ENCODE results near the gene ASCL3. TPM values are rescaled to one million over a fixed set of nuclear protein-coding genes. Genes with fewer than 3 reads are reported as not detected.
A peak's percentile ranks its signal among the peaks of the same experiment; 100 is the strongest.

ASCL3 gene
- total RNA-seq, 4 donors from 2014 or later, result not detected

DNA sequence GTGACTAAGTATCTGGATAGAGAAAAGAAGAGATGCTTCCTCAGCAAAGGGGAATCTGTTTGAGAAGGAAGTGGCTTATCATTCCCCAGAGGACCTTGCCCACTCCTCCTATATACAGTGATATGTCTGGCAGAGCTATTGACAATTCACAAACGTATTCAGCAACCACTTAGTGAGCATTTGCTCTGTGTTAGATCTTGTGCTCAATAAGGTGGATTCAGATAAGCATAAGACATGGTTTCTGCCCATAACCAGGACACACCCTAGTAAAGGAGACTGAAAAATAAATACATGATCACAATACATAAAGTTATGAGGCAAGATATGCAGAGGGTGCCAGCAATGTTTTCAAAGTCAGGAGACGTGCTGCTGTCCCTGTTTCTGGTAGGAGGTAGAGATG lies 20.0 kb upstream of the ASCL3 start:
- Histone ChIP-seq H3K36me3 (no peaks in the 10 kb centered on the region), H3K4me1 (peaks cover 0 to 6% of the 10 kb centered on the region in 2 donors), H3K27ac (peak overlapping the region; percentile 91 to 93), H3K4me3 (no peak overlapping the region), H3K9me3 (no peaks in the 10 kb centered on the region), H3K27me3 (no peaks in the 10 kb centered on the region)
- no peak for TF ChIP-seq POLR2A (IDR thresholded peaks at IDR 0.05)
- TF ChIP-seq, protein P1, sequence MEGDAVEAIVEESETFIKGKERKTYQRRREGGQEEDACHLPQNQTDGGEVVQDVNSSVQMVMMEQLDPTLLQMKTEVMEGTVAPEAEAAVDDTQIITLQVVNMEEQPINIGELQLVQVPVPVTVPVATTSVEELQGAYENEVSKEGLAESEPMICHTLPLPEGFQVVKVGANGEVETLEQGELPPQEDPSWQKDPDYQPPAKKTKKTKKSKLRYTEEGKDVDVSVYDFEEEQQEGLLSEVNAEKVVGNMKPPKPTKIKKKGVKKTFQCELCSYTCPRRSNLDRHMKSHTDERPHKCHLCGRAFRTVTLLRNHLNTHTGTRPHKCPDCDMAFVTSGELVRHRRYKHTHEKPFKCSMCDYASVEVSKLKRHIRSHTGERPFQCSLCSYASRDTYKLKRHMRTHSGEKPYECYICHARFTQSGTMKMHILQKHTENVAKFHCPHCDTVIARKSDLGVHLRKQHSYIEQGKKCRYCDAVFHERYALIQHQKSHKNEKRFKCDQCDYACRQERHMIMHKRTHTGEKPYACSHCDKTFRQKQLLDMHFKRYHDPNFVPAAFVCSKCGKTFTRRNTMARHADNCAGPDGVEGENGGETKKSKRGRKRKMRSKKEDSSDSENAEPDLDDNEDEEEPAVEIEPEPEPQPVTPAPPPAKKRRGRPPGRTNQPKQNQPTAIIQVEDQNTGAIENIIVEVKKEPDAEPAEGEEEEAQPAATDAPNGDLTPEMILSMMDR (IDR thresholded peaks at IDR 0.05), result no peak
- intact Hi-C loops (cut with DNase I; ENCODE audit: low total_unique reads), result no loop called here
- no peak for DNase-seq

DNA sequence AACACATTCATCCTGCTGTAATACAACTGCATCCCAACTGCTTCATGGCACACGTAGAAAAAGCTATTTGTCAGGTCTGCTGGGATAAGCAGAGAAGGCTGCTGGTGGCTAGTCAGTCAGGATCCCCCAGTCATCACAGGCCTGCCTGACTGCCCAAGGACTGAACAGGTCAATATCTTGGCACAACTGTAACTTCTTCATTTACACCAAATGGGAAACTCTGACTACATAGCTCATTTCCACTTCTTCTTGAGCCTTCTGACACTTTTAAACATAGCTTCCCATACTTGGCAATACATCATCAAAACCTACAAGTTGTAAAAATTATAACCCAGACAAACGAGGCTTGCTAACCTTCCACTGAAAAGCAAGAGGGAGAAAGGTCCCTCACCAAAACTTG lies 18.6 kb upstream of the ASCL3 start:
- TF ChIP-seq POLR2A (IDR thresholded peaks at IDR 0.05), result no peak
- TF ChIP-seq, protein P1 (IDR thresholded peaks at IDR 0.05), result no peak
- no peak for DNase-seq
- Histone ChIP-seq H3K27ac (no peak overlapping the region), H3K4me1 (peaks cover 0 to 6% of the 10 kb centered on the region in 2 donors), H3K27me3 (no peaks in the 10 kb centered on the region), H3K9me3 (no peaks in the 10 kb centered on the region), H3K4me3 (no peak overlapping the region), H3K36me3 (no peaks in the 10 kb centered on the region)
- intact Hi-C loops (cut with DNase I; ENCODE audit: low total_unique reads), result no loop called here

DNA sequence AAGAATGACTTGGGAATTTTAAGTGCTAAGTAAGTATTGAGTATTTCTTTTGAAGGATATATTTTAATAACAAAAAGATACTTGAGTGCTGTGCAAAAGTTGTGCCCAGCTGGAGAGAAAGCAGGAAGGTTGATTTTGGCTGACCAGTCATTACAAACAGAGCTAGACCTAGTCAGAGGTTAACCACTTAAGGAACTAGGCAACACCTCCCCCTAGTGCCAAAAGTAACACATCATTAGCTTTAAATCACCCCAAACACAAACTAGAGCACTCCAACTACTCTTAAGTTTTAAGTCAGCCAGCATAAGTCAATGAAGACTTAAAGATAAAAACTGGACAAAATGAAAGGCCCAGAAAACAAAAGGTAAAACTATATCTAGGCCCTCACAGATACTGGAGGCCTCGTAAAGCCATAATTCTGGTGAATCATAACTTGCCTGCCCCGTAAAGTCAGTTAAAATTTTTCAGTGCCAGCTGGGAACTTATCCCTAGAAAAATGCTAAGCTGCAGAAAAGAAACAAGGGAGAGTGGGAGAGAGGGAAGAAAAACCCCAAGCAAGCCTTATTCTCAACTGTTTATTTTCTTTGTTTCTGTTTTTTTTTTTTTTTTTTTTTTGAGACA lies 16.8 kb upstream of the ASCL3 start:
- Histone ChIP-seq H3K9me3 (no peaks in the 10 kb centered on the region), H3K27ac (peak overlapping the region; percentile 27 to 29), H3K27me3 (no peaks in the 10 kb centered on the region), H3K4me3 (no peak overlapping the region), H3K4me1 (peaks cover 0 to 6% of the 10 kb centered on the region in 2 donors), H3K36me3 (no peaks in the 10 kb centered on the region)
- peak in 1 of 2 donors; percentile 54 for DNase-seq
- TF ChIP-seq POLR2A (IDR thresholded peaks at IDR 0.05), result no peak
- TF ChIP-seq, protein P1 (IDR thresholded peaks at IDR 0.05), result peak; percentile 50 to 72 (median 68)
- intact Hi-C loops (cut with DNase I; ENCODE audit: low total_unique reads), result no loop called here

DNA sequence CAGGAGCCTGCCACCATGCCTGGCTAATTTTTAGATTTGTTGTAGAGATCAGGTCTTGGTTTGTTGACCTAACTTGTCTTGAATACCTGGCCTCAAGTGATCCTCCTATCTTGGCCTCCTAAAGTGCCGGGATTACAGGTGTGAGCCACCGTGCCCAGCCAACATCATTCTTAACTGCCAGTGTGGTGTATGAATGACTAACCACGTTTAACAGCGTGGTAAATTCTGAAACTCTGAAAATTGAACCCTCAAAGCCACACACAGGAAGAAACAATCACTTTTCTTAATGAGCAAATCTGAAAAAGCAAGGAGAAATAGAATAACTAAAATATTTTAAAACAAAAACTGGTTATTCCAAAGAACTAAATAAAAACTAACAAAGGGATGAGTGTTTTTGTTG lies 14.0 kb upstream of the ASCL3 start:
- Histone ChIP-seq H3K4me3 (no peak overlapping the region), H3K27ac (no peak overlapping the region), H3K27me3 (no peaks in the 10 kb centered on the region), H3K4me1 (no peaks in the 10 kb centered on the region), H3K9me3 (no peaks in the 10 kb centered on the region), H3K36me3 (no peaks in the 10 kb centered on the region)
- DNase-seq, result no peak
- TF ChIP-seq, protein P1 (IDR thresholded peaks at IDR 0.05), result no peak
- TF ChIP-seq POLR2A (IDR thresholded peaks at IDR 0.05), result no peak
- intact Hi-C loops (cut with DNase I; ENCODE audit: low total_unique reads), result no loop called here

DNA sequence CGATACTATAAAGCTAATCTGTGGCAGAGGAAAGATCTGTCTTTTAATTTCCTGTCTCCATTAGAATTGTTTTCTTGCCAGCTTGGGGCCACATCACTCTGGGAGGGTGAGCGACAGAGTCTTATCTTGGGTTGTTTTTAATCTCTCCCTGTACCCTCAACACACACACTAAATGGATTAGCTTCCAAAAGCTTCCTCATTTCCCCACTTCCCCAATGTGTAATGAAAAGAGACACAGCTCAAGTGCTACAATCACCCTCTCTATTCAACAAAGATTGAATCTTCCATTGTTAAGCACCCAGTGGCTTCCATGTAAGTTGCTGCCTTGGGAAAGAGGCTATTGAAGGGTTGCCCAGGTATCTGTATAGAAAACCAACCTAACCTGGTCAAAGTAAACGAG lies 6.1 kb upstream of the ASCL3 start:
- H3K9me3 ChIP-seq, result no peaks in the 10 kb centered on the region
- no peak overlapping the region for H3K27ac ChIP-seq
- H3K4me3 ChIP-seq, result no peak overlapping the region
- no peak for DNase-seq
- intact Hi-C loops (cut with DNase I; ENCODE audit: low total_unique reads), result no loop called here
- no peaks in the 10 kb centered on the region for H3K27me3 ChIP-seq
- no peak for TF ChIP-seq POLR2A (IDR thresholded peaks at IDR 0.05)
- TF ChIP-seq, protein P1 (IDR thresholded peaks at IDR 0.05), result no peak
- no peaks in the 10 kb centered on the region for H3K4me1 ChIP-seq
- H3K36me3 ChIP-seq, result no peaks in the 10 kb centered on the region
